HG03469 (cell line): ENCODE measurements around the gene CXCL12.

ENCODE experiments used
- ATAC-seq: cut with Tn5 transposase; IDR thresholded peaks from one replicate; pipeline ENCODE4 v1.9.1; 2021; ENCODE audit warnings: mild to moderate bottlenecking, moderate library complexity, moderate number of reproducible peaks; ENCODE audit not compliant: unreplicated experiment

The CXCL12 gene

DNA sequence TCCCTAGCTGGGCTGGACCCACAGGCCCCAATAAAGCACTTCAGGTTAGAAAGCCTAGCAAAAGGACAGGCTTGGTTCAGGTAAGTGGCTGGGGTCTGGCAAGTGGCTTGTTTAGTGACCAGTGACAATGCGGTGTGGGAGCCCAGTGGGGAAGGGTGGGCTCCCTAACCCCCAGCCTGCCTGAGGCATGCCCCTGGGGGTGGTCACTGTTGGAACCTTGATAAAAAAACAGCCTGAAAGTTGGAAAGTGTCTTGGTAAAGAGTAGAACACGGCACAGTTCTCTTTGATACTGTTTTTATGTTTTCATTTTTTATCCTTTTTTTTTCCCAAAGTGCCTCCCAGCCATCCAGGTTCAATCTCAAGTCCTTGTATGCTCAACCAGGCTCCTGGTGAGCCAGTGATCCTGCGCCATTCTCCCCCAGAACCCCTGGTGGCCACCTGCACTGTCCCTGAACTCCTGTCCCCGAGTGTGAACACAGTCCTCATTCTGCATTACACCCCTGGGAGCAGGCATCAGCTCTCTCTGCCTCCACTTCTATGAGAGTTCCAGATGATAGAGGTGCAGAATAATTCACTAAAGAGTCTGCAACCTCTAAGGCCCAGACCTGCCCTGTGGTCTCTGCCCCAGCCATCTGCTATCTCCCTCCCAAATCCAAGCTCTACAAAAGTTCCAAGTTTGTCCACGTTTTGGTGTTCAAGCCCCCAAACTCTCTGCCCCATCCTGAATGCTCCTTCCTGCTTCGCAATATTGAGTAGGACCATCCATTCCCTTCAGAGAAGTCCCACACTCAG lies 15.0 kb upstream of the CXCL12 start:
- ATAC-seq, result no peak

DNA sequence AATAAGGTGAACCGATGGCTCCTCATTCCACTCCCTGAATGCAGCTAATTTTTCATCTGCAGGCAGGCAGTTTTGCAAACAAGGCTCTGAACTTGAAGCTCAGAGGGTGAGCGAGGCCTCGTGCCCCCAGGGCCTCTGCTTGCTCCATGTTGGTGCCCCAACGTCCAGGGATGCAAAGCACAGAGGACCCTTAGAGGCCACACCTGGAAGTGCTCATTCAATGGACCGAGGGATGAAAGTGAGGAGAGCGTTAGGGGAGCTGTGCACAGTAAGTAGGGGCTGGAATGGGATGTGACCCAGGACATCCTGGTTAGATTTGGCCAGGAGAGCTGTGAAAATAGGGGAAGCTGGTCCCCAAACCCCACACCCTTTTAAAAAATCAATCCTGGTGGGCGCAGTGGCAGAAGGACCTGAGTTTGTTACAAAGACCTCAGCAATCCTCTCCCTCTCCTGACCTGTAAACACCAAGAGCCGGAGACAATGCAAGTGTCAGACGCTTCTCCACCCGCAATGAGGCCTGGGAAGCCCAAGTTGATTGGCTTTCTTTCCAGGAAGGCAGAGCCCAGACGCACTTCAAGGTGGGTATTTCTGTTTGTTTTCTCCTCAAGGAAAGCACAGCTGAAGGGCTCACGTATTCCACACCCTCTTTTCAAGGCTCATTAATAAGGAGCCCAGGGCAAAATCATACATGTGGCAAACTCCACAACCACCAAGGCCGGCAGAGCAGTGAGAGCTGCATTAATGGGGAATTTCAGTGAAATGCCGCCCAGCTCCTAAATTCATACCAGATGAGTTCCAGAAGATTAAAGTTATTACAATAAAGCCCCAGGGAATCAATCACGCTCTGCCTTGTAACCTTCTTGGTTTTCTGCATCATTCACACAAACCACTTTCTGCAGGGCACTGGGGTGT lies 14.1 kb upstream of the CXCL12 start:
- no peak for ATAC-seq

DNA sequence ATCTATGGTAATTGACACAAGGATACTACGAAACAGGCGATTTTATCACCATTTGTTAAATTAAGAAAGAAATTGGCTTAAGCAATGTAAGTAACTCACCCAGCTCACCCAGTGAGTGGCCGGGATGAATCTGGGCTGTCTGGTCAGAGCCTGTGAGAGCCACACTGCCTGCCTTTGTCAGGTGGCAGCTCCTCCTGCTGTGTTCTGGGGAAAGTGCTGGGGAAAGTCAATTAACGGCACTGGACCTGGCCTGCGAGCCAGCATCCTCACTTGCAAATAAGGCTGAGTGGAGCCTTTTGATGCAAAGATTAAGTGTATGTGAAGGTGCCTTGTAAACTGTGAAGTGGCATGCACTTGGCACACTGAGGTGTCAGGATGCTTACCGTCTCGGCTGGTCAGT lies 13.4 kb upstream of the CXCL12 start:
- no peak for ATAC-seq

DNA sequence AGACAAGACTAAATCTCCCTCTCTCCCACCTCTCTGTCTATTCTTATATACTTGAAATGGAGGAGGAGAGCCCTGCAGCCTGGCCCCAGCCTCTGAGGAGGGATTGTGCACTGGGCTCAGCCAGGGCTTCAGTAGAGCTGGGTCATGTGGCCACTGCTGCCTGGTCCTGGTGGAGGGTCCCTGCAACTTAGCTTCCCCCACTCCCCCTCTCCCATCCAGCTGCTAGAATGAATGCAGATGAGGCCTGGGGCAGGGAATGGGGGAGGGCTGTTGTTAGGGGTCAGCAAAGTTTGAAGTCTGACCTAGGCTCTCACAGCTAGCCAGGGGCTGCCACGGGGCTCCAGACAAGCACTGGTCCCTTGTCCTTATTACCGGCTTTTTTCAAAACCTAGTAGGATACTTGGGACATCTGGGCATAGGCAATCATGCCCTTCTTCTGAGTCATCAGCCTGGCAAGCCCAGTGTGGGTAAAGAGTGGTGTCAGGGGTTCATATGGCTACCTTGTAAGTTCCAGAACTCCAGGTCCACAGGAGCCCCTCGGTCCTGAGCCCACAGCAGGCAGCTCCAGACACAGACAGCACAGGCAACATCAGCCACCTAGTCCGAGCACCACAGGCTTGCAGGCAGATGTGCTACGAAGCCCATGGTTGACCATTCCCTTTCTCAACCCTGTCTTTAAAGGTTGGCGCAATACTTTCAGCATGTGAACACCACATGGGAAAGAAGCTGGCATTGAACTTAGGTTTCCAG lies 12.8 kb upstream of the CXCL12 start:
- ATAC-seq, result no peak

DNA sequence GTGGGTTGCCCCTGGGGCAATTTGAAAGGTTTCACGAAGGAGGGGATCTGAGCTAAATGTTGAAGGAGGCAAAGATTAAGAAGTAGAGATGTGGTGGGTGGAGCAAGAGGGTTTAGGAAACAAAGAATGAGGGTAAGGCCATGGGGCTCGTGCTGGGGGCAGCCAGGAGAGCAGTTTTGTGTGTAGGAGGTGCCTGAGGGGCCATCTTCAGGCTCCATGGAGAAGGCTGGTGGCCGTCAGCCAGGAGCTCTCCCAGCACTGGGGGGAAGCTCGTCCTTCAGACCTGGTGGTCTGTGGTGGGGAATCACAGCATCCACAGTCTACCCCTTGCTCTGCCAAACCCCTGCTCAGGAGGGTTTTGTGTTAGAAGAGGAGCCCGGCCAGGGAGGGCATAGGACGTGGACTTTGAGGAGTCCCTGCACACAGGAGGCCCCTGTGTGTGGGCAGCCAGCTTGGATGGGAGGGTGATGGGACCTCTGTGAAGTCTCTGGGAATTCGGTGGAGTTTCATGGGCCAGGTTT lies 11.8 kb upstream of the CXCL12 start:
- no peak for ATAC-seq

DNA sequence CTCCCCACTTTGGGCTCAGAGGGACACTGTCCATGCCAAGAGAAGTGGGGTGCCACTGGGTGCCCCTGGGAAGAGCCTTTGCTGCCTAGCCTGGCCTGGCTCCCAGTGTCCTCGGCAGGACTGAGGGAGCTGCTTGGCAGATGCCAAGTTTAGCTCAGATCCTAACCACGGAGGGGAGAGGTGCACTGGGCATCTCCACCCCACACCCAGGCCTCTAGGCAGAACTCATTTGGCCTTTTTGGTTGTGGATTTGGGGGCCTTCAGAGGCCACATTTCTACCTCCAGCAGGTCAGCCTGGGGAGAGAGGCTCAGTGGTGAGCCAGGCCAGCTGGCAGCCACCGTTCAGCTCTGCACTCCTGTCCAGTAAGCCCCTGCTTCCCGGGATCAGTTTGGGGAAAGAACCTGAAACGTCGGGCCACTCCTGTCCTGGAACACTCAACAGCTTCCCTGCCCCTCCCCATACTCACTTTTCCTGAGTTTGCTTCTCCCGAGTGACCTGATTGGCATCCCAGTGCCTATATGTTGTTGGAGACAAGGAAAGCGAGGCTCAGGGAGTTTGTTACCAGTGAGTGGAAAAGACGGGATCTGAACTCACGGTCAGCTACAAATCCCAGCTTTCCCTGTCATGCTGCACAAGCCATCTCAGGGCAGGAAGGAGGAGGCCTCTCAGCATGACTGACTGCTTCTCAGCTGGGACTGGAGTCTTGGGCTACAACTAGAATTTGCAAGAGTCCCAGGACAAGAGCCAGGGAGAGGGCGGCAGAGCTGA lies 11.2 kb upstream of the CXCL12 start:
- ATAC-seq, result no peak

DNA sequence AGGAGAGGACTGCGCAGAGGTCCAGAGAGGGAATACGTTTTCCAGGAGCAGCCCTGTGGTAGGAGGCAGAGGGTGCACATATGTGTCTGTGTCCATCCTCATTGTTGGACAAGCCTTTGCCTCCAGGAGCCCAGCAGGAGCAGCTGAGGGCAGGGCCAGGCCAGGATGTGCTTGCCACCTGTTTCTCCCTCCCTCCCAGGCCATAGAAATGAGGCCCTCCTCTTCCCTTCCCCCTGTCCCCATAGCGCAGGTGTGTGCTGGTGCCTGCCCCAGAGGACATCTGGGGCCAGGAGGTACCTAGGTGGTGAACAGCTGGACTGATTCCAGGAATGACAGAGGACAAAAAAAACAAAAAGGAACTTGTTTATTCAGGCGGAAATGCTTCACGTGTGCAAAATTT lies 10.5 kb upstream of the CXCL12 start:
- no peak for ATAC-seq

DNA sequence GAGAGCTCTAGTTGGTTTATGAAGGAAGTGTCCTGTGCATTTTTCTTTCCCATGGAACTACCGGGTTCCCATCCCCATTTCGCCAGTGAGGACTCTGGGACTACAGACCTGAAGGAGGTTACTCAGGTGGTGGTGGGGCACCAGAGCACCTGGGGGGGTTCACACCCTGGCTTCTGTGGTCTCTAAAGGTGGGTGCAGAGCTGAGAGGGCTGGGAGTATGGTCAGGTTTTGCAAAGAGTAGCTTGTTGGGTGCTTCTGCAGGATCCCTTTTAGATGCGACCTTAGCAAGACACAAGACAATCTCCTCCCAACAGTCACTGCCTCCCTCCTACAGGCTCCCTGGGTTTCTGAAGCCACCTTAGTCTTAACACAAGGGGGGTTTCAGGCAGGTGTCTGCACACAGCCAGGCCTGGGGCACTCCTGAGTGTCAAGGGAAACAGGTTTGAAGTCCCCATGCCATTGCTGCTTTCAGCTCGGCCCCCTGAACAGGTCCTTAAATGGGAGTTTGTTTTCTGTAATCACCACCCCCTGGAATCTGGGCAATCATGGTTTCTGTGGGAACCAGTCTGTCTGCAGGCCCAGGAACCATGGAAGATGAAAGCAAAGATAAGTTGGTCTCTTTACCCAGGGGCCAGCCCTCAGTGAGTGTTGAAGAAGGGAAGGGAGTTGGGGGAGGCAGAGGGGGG lies 9.9 kb upstream of the CXCL12 start:
- ATAC-seq, result no peak

DNA sequence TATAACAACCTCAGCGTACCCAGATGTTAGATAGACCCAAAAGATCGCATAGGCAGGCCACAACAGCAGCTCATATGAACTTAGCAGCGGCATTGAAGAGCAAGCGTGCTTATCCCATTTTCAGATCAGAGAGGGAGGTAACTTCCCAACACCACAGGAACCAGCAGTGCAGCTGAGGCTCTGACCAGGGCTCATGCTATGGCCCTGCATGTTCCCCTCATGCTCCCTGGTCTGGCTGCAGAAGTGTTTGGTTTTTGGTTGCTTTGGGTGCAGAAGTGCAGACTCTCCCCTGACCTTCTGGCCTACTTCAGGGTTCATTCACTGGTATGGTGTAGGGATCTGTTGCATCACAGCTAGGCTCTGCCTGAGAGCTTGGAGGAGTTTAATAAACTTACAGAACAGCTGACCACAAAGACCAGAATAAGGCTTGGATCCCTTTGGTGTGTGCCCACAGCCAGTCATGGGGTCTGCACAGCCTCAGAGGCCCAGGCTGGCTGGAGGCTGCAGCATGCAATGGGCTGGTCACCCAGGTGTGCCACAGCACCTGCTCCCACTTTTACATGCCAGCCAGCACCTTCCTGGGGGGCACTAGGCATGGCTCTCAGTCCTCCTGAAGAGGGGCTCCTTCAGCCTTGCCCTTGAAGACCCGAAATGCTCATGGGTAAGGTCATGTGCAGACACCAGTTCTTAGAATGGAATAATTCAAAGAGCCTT lies 9.1 kb upstream of the CXCL12 start:
- no peak for ATAC-seq

DNA sequence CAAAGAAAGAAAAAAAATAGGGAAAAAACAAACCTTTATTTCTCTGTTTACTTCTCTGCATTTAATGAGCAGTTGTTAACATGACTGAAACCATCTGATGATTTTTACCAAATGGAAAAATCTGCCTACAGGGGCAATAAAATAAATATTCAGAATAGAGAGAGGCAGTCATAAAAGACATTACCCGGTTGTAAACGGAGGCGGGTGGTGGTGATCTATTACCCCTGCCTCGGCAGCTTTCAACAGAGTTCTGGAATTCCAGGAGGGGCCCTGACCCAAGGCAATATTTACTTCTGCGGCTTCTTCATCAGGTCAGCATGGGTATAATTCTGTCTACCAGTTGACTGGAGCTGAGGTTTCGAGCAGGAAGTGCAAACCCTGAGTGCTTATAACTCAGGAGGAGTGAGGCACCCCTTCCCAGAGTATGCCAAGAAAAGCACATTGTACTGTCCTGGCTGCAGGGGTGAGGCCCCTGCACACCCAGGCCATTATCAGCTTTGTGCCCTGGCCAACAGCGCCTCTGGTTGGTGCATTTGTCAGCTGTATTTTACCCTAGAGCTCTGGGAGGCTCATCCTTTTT lies 8.2 kb upstream of the CXCL12 start:
- ATAC-seq, result no peak

DNA sequence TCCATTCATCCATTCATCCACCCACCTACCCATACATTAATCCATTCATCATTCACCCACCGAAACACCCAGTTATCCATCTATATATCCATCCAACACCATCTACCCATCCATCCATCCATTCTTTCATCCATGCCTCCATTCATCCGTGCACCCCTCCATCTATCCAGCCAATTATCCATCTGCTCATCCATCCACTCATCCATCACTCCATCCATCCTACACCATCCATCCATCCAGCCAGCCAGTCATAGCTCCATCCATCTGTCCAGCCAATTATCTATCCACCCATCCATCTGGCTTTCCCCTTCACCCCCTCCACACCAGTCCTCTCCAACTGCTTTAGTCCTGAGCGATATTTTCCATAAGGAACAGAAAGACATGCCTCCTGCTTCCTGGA lies 7.5 kb upstream of the CXCL12 start:
- no peak for ATAC-seq

DNA sequence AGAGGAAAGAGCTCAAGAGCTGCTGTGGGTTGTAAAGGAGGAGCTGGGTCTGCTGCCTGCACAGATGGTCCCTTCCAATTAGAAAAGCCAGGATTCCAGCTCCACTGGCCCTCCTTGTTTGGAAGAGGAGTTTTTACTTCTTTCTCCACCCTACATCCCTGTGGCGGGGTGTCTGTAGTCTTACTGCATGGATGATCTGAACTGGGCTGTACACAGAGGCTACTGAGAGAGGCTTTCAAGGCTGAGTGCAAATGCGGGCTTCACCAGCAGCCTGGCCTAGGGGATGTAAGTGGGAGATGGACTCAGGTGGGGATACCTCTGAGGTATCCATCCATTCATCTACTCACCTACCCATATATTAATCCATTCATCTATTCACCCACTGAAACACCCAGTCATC lies 7.1 kb upstream of the CXCL12 start:
- ATAC-seq, result no peak

DNA sequence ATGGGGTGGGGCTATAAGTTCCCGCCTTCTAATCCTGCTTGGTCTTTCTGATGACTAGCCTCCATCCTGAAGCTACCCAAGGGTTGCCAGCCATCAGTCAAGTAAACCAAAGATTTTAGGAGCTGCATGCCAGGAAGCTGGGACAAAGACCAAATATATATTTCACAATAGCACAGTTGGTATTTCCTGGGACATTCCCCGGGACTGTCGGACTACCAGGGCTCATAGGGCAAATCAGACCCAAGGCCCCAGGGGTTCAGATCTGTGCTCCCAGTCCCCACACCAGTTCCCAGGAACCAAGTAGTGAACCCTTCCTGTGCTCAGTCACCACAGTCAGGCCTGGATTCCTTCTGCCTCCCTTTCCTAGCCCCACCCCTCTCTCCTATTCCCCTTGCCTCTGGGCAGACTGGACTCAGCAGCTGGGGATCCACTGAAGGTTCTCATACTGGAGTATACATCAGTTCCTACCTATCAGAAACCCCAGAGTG lies 5.7 kb upstream of the CXCL12 start:
- ATAC-seq, result no peak

DNA sequence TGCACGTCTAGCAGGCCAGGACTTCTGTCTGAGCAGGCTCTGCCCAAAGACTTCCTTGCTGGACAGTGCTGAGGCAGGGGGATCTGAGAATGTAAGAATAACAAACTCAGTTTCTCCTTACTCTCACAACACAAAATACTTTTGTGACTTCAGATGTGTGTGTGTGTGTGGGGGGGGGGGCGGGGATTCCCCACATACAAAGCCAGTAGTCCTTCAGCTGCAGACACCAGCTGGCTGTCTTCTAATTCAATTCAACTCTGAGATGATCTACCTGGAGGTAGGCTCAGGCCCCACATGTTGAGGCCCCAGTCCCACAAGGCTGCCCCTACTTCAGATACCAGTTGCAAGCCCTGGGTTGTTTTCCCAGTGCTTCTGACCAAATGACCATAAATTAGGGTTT lies 4.7 kb upstream of the CXCL12 start:
- no peak for ATAC-seq

DNA sequence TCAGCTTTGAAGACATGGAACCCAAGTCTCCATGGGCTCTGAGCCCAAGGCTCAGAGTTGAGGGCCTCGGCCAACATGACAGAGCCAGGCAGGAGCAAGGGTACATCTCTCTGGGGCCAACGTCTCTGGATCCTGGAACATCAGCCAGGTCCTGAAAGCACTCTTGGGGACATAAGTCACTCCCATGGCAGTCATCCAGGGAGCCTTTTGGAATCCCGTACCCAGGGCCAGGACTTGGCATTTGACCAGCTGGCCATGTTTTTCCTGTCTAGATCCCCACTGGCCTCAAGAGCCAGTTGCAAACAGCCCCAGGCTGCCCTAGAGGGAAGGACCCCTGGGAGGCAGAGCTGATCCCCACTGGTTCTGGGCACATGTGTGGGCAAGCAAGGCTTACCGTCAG lies 4.3 kb upstream of the CXCL12 start:
- no peak for ATAC-seq

DNA sequence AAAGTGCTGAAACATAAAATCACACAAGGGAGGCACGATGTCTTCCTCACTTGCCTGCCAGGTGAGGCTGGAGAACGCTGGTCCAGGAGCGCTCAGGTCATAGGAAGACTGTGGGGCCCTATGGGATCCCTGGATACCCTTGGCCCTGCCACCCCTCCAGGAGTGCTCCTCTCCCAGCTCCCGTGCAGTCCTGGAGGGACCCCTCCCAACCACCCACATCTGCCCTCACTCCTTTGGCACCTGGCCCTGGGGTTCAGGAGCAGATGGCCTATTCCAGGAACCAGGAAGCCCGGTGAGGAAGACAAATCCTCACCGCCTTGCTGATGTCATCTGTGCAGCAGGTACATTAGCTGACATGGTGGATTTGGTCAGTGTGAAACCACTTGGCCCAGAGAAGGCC lies 3.7 kb upstream of the CXCL12 start:
- ATAC-seq, result no peak

DNA sequence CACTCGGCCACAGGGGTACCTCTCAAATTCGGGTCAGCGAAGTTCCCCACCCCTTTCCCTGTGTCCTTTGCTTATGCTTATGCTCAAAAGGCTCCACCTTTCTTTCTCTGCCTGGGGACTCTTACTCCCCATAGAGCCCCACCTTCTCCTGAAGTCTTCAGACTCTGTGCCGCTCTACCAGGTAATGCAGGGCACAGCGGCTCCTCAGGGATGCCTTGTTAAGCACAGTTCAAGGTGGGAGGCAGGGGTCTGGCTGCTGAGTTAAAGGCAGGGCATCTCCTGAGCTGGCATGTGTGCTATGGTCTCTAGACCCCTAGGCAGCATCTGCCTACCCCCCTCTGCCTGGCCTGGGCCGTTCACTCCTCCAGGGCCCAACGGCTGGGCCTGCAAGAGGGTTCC lies 3.0 kb upstream of the CXCL12 start:
- no peak for ATAC-seq

DNA sequence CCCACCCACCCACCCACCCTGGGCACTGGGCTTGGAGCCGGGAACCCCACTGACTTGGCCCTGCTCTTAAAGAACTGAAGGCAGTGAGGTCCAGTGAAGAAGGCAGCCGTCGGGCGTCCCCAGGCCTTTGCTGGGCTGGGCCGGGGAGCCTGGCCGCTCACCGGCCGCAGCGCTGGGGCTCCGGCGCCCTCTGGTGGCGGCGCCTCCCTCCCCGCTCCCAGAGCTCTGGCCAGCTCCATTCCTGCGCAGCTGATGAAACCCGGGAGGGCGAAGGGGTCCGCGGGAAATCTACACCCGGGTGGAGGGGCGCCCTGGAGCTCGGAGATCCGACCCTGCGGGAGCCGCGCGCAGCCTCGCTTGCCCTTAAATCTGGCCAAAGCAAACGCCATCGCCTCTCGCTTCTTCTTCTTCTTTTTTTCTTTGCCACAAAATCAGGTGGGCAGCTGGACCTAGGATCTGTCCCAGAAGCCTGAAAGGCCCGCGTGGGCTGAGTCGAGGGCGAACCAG lies 1.7 kb upstream of the CXCL12 start:
- ATAC-seq, result no peak
